HL-60 (cell line): ENCODE measurements around the gene F2RL3.

Source experiments
- DNase-seq, 2 experiments: peaks; one replicate each; pipeline ENCODE4 v3.0.0-alpha.2; 2010 to 2020; ENCODE audit warnings: low read depth in 1 of 2, low spot score in 1 of 2
- H3K27ac ChIP-seq: fragments of 250-450 bp; sonication (Bioruptor Pico); replicated peaks from 2 replicates; pipeline ENCODE4 v1.5.1; 2020; ENCODE audit warnings: mild to moderate bottlenecking, moderate library complexity
- H3K27me3 ChIP-seq: fragments of 250-450 bp; sonication (Bioruptor Pico); 2 replicates; pipeline ENCODE4 v1.5.1; 2021; ENCODE audit warnings: mild to moderate bottlenecking, moderate library complexity; ENCODE audit not compliant: insufficient read depth, poor library complexity, severe bottlenecking
- H3K4me3 ChIP-seq: replicated peaks from 2 replicates; pipeline ENCODE4 v1.5.1; 2011; ENCODE audit warnings: mild to moderate bottlenecking, control low read depth, low read length; ENCODE audit not compliant: insufficient read depth
- GABPA ChIP-seq: IDR thresholded peaks from 2 replicates; pipeline ENCODE4 v1.6.1; 2012; ENCODE audit warnings: low read depth
- POLR2AphosphoS5 ChIP-seq: IDR thresholded peaks from 2 replicates; pipeline ENCODE4 v1.6.1; 2012; ENCODE audit warnings: low read depth
- SPI1 ChIP-seq: IDR thresholded peaks from 2 replicates; pipeline ENCODE4 v1.6.1; 2012; ENCODE audit warnings: low read depth, mild to moderate bottlenecking, borderline replicate concordance
- TF ChIP-seq, protein P1 (sequence below): IDR thresholded peaks from 2 replicates; pipeline ENCODE4 v1.6.1; 2012; ENCODE audit warnings: low read depth; ENCODE audit not compliant: insufficient replicate concordance
- TF ChIP-seq, protein P2 (sequence below): IDR thresholded peaks from one replicate; pipeline ENCODE4 v1.5.1; 2011; ENCODE audit warnings: low read length, control low read depth, inconsistent platforms; ENCODE audit not compliant: insufficient read depth

The F2RL3 gene

DNA sequence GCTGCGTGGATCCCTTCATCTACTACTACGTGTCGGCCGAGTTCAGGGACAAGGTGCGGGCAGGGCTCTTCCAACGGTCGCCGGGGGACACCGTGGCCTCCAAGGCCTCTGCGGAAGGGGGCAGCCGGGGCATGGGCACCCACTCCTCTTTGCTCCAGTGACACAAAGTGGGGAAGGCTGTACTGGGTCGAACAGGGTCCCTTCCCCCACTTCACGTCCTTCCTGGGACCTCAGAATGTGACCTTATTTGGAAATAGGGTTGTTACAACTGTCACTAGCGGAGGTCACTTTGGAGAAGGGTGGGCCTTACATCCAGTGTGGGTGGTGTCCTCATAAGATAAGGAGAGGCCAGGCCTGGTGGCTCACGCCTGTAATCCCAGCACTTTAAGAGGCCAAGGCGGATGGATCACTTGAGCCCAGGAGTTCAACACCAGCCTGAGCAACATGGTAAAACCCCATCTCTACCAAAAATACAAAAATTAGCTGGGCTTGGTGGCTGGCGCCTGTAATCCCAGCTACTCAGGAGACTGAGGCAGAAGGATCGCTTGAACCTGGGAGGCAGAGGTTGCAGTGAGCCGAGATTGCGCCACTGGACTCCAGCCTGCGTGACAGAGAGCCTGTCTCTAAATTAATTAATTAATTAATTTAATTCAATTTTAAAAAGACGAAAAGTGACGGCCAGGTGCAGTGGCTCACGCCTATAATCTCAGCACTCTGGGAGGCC lies 1.8 kb downstream of the F2RL3 start:
- TF ChIP-seq SPI1 (no peak), POLR2AphosphoS5 (no peak), GABPA (no peak)
- TF ChIP-seq, protein P1, sequence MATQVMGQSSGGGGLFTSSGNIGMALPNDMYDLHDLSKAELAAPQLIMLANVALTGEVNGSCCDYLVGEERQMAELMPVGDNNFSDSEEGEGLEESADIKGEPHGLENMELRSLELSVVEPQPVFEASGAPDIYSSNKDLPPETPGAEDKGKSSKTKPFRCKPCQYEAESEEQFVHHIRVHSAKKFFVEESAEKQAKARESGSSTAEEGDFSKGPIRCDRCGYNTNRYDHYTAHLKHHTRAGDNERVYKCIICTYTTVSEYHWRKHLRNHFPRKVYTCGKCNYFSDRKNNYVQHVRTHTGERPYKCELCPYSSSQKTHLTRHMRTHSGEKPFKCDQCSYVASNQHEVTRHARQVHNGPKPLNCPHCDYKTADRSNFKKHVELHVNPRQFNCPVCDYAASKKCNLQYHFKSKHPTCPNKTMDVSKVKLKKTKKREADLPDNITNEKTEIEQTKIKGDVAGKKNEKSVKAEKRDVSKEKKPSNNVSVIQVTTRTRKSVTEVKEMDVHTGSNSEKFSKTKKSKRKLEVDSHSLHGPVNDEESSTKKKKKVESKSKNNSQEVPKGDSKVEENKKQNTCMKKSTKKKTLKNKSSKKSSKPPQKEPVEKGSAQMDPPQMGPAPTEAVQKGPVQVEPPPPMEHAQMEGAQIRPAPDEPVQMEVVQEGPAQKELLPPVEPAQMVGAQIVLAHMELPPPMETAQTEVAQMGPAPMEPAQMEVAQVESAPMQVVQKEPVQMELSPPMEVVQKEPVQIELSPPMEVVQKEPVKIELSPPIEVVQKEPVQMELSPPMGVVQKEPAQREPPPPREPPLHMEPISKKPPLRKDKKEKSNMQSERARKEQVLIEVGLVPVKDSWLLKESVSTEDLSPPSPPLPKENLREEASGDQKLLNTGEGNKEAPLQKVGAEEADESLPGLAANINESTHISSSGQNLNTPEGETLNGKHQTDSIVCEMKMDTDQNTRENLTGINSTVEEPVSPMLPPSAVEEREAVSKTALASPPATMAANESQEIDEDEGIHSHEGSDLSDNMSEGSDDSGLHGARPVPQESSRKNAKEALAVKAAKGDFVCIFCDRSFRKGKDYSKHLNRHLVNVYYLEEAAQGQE: no peak
- TF ChIP-seq, protein P2, sequence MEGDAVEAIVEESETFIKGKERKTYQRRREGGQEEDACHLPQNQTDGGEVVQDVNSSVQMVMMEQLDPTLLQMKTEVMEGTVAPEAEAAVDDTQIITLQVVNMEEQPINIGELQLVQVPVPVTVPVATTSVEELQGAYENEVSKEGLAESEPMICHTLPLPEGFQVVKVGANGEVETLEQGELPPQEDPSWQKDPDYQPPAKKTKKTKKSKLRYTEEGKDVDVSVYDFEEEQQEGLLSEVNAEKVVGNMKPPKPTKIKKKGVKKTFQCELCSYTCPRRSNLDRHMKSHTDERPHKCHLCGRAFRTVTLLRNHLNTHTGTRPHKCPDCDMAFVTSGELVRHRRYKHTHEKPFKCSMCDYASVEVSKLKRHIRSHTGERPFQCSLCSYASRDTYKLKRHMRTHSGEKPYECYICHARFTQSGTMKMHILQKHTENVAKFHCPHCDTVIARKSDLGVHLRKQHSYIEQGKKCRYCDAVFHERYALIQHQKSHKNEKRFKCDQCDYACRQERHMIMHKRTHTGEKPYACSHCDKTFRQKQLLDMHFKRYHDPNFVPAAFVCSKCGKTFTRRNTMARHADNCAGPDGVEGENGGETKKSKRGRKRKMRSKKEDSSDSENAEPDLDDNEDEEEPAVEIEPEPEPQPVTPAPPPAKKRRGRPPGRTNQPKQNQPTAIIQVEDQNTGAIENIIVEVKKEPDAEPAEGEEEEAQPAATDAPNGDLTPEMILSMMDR: no peak
- Histone ChIP-seq H3K27ac (no peak overlapping the region), H3K4me3 (no peak overlapping the region), H3K27me3 (peaks cover 4% of the 10 kb centered on the region)
- no peak for DNase-seq

DNA sequence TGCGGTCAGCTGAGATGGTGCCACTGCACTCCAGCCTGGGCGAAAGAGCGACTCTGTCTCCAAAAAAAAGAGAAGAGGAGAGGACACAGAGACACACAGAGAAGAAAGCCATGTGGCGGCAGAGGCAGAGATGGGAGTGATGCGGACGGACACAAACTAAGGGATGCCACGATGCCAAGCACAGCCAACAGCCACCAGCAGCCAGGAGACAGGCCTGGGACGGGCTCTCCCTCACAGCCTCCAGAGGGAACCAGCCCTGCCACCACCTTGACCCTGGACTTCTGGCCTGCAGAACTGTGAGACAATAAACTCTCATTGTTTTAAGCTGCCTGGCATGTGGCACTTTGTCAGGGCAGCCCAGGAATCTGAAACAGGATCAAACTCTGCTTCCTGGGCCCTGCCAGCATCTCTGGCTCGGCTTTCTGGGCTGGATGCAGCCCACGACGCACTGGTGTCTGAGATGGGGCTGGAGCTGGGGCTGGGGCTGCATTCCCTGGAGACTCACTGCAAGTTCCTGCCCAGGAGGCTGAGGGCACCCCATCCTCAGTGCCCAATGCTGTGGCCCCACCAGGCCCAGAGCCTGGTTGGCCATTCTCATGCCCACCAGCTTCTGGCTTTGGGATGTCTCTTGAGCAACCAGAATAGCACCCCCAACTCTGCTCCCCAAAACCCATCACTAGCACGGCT lies 3.0 kb downstream of the F2RL3 start:
- Histone ChIP-seq H3K27ac (no peak overlapping the region), H3K27me3 (peaks cover 10% of the 10 kb centered on the region), H3K4me3 (no peak overlapping the region)
- TF ChIP-seq SPI1 (no peak), POLR2AphosphoS5 (no peak), GABPA (no peak)
- TF ChIP-seq, protein P1: no peak
- TF ChIP-seq, protein P2: no peak
- DNase-seq: no peak

DNA sequence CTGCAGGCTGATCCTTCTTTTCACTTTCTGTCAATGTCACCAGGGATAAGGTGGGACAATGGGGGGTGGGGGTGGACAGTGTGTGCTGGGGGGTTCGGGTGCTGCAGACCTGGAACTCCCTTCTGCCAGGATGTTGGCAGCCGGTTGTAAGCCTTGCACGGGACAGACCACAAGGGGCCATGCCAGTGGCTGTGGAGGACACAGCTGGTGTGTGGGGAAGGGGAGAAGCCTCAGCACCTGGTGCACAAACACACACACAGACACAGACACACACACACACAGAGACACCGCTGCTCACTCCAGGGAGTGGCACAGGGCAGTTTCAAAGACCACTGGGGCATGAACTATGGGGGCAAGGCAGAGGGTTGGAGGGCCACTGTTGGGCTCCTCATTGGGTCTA lies 3.6 kb downstream of the F2RL3 start:
- no peak for DNase-seq
- Histone ChIP-seq H3K4me3 (no peak overlapping the region), H3K27me3 (peaks cover 12% of the 10 kb centered on the region), H3K27ac (no peak overlapping the region)
- TF ChIP-seq, protein P2: no peak
- TF ChIP-seq POLR2AphosphoS5: peak; percentile 76
- TF ChIP-seq, protein P1: no peak
- TF ChIP-seq GABPA: no peak
- no peak for TF ChIP-seq SPI1
